WERI-Rb-1 (cell line): ENCODE measurements around the gene MUCL3.

Experiments used
- DNase-seq: peaks from one replicate; pipeline ENCODE4 v3.0.0-alpha.2; 2020
- H3K27ac ChIP-seq: fragments of 250-450 bp; sonication (Bioruptor Pico); 2 replicates; pipeline ENCODE4 v1.5.1; 2020; ENCODE audit warnings: mild to moderate bottlenecking, moderate library complexity
- H3K27me3 ChIP-seq: fragments of 250-450 bp; sonication (Bioruptor Pico); 2 replicates; pipeline ENCODE4 v1.5.1; 2021; ENCODE audit warnings: mild to moderate bottlenecking, low read depth, moderate library complexity; ENCODE audit not compliant: insufficient read depth, severe bottlenecking
- H3K36me3 ChIP-seq: fragments of 250-450 bp; sonication (Bioruptor Pico); 2 replicates; pipeline ENCODE4 v1.5.1; 2020; ENCODE audit warnings: mild to moderate bottlenecking, moderate library complexity
- H3K4me3 ChIP-seq: 2 replicates; pipeline ENCODE4 v1.5.1; 2011; ENCODE audit warnings: low read depth, mild to moderate bottlenecking, control low read depth, low read length
- H3K9me3 ChIP-seq: fragments of 250-450 bp; sonication (Bioruptor Pico); 2 replicates; pipeline ENCODE4 v1.5.1; 2021; ENCODE audit warnings: mild to moderate bottlenecking, moderate library complexity; ENCODE audit not compliant: severe bottlenecking
- CTCF ChIP-seq: IDR thresholded peaks from 2 replicates; pipeline ENCODE4 v1.5.1; 2011; ENCODE audit warnings: low read depth, mild to moderate bottlenecking, control low read depth, inconsistent platforms, low read length

The MUCL3 gene

GRCh38 chr6:30894935-30895334 lies 45.8 kb upstream of the MUCL3 start:
- H3K36me3 ChIP-seq: peaks cover 98% of the 10 kb centered on the region
- no peaks in the 10 kb centered on the region for H3K27me3 ChIP-seq
- H3K27ac ChIP-seq: no peak overlapping the region
- DNase-seq: no peak
- H3K9me3 ChIP-seq: no peaks in the 10 kb centered on the region
- no peak overlapping the region for H3K4me3 ChIP-seq
- TF ChIP-seq CTCF: no peak

GRCh38 chr6:30895343-30895742 lies 45.4 kb upstream of the MUCL3 start:
- Histone ChIP-seq H3K27ac (no peak overlapping the region), H3K36me3 (peaks cover 98% of the 10 kb centered on the region), H3K27me3 (no peaks in the 10 kb centered on the region), H3K4me3 (no peak overlapping the region), H3K9me3 (no peaks in the 10 kb centered on the region)
- TF ChIP-seq CTCF: no peak
- DNase-seq: no peak

GRCh38 chr6:30896541-30896940 lies 44.2 kb upstream of the MUCL3 start:
- peaks cover 88% of the 10 kb centered on the region for H3K36me3 ChIP-seq
- no peak overlapping the region for H3K4me3 ChIP-seq
- no peaks in the 10 kb centered on the region for H3K27me3 ChIP-seq
- TF ChIP-seq CTCF: no peak
- DNase-seq: no peak
- no peak overlapping the region for H3K27ac ChIP-seq
- H3K9me3 ChIP-seq: no peaks in the 10 kb centered on the region

- peaks cover 74% of the 10 kb centered on the region for H3K36me3 ChIP-seq
- no peaks in the 10 kb centered on the region for H3K27me3 ChIP-seq
- H3K27ac ChIP-seq: no peak overlapping the region
- H3K4me3 ChIP-seq: no peak overlapping the region
- no peak for DNase-seq
- H3K9me3 ChIP-seq: no peaks in the 10 kb centered on the region
- TF ChIP-seq CTCF: no peak
Measured at GRCh38 chr6:30897882-30898281, 42.9 kb upstream of the MUCL3 start.

GRCh38 chr6:30898750-30899360 lies 41.9 kb upstream of the MUCL3 start:
- H3K27me3 ChIP-seq: no peaks in the 10 kb centered on the region
- H3K27ac ChIP-seq: no peak overlapping the region
- no peak for TF ChIP-seq CTCF
- H3K9me3 ChIP-seq: no peaks in the 10 kb centered on the region
- peaks cover 65% of the 10 kb centered on the region for H3K36me3 ChIP-seq
- no peak for DNase-seq
- no peak overlapping the region for H3K4me3 ChIP-seq

GRCh38 chr6:30900863-30901417 lies 39.8 kb upstream of the MUCL3 start:
- TF ChIP-seq CTCF: no peak
- no peaks in the 10 kb centered on the region for H3K27me3 ChIP-seq
- H3K36me3 ChIP-seq: peaks cover 44% of the 10 kb centered on the region

More at GRCh38 chr6:30900863-30901417, 39.8 kb upstream of the MUCL3 start:
- H3K9me3 ChIP-seq: no peaks in the 10 kb centered on the region
- no peak for DNase-seq
- H3K4me3 ChIP-seq: no peak overlapping the region
- H3K27ac ChIP-seq: no peak overlapping the region
